GM21737 (cell line): Measurements from ENCODE around the gene PREX1.
"Not testable (repeated sequence)": the region's sequence is repeated elsewhere in the genome, so short reads cannot be mapped to it uniquely, and the experiment has no call there.

Source experiments
- ATAC-seq: cut with Tn5 transposase; IDR thresholded peaks from one replicate; pipeline ENCODE4 v1.9.1; 2021; ENCODE audit warnings: mild to moderate bottlenecking, moderate library complexity; ENCODE audit not compliant: unreplicated experiment

PREX1 gene

DNA sequence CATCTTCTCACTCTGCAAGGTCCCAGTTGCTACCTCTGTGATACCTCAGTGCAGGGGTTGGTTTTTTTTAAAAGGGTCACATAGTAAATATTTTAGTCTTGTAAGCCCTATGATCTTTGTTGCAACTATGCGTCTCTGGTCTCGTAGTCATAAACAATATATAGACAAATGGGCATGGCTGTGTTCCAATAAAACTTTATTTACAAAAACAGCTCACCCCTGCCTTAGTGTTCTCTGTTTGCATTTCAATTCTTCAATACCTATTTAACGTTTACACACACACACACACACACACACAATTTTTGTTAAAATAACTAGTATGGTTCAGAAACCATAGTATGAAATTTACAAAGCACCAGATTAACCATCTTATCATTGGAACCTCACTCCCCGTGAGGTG is 216.8 kb downstream of the PREX1 start:
- no peak for ATAC-seq

DNA sequence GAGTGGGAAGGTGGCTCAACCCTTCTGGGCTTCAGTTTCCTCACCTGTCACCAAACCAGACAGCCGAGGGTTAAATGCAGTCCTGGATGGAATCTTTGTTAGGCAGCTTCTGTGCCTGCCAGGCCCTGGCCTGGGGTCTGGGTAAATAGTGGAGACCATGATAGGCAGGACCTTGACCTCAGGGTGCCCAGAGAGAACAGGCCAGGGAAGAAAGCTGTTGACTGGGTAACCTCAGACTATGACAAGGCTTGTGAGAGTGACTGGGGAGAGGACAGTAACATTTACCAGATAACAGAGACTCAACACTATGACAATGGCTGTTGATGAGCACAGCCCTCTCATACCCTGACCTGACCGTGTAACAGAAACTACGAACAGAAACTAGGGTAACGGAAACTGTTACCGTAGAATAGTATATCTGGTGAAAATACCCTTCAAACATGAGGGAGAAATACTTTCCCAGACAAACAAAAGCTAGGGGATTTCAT is 218.3 kb downstream of the PREX1 start:
- peak; percentile 83 for ATAC-seq

DNA sequence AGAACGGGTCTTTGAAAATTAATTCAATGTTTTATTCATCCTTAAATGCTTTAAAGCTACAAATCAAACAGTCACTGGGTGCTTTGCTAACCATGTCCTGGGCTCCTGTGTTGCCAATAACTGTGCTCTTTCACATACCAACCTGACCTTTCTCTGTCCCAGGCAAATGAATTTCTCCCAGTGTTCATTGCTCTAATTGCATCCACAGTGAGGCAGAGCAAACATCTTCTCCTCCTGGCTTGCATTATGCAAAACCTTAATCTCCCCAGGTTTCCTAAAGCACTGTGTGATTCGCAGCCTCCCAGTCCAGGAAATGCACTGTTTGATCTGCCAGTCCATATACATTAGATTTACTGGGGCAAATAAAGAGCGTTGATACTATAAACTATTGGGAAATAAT is 219.0 kb downstream of the PREX1 start:
- ATAC-seq, result no peak

DNA sequence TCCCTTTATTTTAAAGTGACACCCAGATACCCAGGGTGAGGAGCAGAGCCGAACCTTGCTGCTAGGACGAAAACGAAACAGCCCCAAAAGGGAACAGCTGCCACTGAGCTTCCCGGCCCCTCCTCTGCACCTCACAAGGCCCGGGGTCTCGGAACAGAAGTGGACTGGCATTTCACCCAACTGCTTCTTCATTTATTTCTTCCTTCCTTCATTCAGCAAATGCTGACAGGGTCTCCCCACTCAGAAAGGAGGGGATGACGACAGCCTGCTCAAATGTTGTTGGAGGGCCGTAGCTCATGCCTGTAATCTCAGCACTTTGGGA is 220.3 kb downstream of the PREX1 start:
- no peak for ATAC-seq

DNA sequence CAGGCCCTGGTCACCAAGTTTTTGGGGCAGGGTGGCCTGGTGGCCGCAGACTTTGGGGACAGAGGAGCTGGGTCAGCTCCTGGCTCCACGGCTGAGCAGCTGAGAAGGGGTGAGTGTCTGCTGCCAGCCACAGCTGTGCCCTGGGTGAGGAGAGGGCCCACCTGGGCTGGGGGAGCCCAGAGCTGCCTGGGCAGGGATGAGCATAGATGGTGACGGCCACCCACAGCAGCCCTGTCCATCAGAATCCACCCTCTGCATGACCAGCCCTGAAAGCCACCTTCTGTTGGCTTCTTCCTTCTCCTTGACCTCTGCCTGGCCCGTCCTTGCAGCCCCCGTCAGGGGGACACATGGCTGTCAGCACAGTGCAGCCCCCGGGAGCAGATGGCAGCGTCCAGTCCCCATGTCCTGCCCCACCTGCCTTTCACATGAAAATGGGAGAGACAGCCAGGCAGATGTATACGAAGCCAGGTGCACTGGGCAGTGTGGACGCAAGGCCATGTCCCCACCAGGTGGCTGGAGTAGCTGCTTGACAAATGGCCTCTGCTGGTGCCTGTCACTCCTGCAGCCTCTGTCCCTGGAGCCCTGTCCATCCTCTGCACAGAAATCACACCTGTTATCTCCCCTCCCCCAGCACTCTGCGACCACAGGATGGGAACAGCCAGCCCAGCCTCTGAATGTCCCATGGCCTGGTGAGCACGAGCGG is 220.8 kb downstream of the PREX1 start:
- no peak for ATAC-seq

DNA sequence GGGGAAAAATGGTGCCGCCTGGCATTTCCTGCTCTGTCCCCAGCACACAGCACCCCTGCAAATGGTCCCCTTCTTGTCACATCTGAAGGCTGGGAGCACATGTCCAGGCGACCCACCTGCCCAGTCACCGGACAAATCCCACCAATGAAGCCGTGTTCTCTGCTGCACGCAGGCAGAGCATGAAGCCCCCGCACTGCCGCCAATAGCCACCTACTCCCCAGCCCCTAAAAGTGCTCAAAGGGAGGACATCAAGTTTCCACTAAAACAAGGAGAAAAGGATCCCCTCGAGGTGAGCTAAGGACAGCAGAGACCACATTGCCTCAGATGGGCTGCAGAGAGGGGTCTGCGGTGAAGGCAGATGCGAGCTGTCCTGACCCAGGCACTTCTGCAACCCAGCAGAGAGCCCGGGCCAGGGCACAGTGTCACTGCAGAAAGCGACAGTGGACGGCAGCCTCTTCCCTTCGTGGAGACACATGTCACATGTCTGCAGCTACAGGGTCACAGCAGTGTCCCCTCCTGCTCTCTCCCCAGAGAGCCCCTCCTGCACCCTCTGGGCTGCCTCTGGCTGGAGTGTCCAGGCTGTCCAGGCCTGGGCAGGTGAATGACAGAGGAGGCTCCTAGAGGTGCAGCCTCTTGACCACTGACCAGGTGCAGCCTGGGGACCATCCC is 221.5 kb downstream of the PREX1 start:
- ATAC-seq, result no peak

DNA sequence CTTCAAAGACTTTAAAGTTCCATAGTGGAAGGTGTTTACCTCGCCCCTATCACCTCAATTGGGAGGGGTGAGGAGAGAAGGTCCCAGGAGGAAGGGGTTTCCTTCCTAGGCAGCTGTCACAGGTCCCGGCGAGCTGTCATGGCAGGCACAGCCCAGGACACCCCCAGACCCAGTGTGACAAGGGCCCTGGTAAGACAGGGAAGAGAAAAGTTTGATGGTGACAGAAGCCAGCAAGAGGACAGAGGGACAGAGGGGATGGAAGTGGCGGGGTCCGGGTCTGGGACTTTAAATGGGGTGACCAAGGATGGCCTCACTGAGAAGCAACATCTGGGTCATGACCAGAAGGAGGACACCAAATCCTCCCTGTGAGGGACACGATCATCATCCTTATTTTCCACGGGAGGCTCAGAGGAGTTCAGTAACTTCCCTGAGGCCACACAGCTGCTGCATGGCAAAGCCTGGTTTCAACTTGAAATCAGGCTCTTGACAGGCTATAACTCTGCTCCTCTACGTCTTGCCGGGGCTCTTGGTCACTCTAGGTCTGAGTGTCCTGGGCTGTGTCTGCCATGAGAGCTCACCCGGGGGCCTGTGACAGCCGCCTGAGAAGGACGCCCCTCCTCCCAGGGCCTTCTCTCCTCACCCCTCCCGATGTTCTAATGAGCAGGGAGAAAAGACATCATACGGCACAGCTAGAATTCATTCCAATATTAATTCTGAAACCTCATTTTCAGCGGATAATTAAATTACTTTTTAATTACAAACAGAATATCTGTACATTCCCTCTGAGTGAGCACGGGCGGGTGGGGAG is 222.2 kb downstream of the PREX1 start:
- ATAC-seq, result no peak

DNA sequence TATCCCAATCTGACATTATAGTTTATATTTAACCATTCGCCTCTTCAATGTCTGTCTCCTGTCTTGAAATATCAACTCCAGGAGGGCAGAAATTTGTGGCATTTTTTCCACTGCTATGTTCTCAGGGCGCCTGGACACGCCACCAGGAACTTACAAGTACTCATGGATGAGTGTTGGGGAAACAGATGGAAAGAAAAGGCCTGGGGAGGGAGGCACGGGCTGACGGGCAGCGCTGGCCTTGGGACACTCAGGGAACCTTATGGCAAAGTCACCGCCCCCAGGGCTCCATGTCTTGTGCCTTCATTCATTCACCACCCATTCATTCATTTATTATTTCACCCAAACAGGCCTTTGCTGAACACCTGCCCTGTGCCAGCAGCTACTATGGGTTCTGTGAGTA is 222.9 kb downstream of the PREX1 start:
- no peak for ATAC-seq

DNA sequence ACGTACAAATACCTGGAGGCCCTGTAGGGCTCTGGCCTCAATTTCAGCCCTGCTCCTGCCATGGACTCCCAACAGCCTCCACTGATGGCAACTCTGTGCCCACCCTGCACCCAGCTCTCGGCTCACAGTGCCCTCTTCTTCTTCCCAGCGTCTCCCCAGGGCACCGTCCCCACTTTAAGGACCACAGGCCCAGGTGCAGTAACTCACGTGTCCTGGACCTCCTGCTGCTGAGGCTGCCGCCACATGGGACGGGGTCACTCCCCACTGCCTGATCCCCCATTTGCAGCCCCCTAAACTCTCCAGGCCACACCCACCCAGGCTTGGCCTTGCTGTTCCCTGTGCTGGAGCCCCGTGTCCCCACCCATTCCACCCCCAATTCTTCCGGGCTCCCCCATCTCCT is 223.4 kb downstream of the PREX1 start:
- ATAC-seq, result no peak

DNA sequence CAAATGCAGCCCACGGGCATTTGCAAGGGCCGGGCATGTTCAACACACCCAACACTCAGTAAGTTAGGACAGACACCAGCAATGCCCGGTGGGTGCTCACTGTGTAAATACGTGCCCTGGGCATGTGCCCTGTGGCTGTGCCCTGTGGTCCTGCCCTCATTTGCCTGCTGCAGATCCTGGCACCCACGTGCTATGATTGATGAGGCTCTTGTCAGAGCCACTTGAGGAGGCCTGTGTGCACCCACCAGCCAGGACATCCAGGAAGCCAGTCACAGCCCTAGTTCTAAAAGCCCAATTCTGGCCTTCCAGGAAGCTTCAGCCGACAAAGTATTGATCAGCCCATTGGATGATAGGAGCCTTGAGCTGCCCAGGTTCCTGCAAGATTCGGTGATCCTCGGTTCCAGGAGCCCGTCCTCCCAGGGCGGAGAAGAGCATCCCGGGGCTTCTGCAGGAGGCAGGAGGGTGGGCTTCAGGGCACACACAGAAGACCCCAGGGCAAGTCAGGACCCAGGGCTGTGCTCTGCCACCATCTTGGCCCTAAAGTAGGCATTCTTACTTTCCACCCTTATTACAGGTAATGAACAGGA is 223.9 kb downstream of the PREX1 start:
- no peak for ATAC-seq

DNA sequence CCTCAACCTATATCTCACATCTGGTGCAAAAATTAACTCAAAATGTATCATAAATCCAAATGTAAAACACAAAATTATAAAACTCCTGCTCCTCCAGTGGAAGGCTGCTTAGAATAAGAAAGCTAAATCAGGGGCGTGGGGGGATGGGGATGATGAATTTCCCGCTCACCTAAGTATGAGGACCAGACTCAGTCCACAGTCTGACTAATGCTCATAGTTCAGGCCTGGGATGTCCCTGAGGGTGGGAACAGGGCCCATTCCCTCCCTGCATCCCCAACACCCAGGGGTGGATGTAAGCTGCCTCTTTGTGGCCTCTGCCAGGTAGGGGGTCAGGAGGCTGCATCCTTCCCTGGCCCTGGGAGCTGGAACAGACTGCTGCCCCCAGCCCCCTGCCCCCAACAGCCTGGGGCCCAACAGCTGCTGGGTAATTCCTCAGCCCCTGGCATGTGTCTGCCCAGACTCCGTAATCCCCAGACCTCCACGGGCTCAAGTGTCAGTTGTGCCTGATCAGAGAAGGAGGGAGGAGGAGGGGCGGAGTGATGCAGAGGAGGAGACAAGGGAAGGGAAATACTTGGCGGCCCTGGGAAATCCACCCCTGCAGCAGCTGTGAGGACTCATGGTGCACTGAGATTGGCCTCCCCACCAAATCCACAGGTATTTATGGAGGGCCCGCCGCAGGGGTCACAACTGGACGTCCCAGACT is 224.5 kb downstream of the PREX1 start:
- ATAC-seq, result no peak

DNA sequence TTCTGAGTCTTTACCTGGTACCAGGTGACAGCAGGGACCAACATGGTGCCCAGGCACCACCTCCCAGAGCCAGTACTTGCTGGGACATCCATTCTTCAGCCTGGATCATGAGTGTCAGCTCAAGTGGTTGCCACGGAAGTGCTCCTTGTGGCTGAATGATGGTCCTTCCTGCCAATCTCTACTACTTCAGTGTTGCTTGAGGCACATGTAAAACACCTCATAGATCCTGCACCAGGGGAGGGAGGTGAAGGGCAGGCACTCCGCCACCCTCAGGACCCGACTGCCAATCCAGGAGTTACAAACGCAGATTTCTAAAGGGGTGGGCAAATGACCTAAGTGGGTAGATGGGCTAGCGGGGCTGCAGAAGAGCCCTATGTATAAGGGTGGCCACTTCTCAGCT is 226.0 kb downstream of the PREX1 start:
- ATAC-seq, result no peak

DNA sequence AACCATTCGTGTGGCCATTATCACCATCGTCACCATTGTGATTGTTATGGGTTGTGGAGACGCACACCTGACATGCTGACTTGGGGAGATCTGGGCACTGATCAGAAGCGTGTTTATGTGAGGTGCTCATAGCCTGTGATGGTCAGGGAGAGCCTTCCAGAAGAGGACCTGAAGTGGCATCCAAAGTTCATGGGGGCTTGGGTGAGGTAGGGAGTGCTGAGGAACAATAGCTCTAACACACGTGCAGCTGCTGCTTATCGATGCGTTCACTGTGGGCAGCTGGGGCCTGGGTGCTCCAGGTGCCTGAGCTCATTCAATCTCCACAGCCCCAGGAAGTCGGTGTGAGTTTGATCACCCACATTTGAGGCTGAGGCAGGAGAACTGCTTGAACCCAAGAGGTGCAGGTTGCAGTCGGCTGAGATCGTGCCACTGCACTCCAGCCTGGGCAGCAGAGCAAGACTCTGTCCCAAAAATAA is 227.3 kb downstream of the PREX1 start:
- ATAC-seq, result no peak

DNA sequence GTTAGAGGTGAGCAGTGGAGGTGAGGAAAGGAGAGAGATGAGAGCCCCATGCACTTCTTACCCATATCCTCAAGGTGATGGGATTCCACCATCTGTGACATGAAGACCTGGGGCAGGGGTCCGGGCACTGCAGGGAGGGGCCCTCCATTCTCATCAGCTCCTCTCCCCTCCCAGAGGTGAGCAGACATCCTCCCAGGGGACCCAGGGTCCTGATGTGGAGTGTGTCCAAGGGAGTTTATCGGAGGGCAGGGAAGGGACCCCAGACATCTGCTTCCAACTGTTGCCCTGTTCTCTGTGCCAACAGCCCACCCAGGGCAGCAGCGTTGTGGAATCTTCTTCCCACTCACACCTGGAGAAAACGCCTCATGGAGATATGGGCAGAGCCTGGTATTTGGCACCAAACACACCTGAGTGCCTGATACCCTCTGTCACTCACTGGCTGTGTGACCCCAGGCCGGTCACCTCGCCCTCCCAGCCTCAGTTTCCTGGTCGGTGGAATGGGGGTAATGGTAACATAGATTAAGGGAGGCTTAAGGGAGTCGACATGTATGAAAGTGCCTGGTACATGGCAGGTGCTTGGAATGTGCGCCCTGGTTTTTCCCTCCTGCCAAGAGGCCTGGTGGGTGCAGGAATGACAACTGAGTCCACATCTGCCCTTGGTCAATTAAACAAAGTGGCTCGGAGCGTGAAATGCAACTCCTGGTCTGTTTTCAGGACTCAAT is 227.9 kb downstream of the PREX1 start:
- no peak for ATAC-seq

DNA sequence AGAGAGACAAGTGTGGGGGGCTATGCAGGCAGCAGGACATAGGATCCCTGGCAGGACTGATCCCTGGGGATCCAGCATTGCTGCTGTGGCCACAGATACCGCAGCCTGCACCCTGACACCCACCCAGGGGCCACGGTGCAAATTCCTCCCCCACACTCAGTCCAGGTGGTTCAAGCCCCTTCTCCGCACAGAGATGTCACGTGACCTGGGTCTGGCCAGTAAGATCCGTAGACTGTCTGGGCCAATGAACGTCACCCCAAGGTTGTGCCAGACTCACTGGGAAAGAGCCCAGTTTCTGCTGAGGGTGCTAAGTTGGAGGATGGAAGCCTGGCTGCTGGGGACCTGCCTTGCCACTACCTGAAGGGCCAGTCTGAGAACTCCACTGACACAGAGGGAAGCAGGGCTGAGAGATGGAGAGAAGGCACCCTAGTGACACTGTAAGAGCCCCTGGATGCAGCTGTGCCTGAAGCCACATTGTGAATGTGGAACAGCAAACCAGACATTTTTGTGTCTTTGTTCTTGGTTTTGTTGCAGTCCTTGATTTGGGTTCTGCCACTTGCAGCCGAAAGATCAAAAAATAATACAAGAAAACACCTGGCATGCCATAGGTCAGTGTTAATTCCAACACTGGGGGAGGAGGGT is 228.6 kb downstream of the PREX1 start:
- ATAC-seq, result no peak

DNA sequence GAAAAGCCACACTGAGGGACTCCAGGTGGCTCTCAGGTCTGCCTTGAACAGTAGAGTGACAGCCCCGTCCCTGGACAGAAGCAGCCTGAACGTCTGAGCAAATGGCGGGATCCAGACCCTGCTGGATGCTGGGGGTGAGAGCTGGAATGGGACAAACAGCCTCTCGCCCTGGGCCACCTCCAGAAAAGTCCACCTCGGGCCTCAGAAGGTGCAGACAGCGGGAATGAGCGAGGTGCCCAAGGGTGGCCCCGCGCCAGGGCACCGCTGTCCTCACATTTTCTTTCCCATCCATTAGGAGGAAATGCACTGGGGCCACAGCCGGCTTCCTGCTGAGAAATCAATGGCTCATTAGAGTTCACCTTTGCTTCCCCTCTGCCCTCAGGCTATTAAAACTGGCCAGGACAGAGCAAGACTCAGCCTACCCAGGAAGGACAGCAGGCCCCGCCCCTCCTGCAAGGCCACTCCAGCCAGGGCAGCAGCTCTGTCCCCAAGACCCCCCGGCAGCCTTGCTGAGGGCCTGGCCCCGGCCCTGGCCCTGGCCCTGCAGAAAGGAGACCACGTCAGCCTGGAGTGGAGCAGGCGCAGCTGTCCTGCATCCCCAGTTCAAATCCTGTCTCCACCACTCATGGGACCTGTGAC is 229.4 kb downstream of the PREX1 start:
- not testable (repeated sequence) for ATAC-seq

DNA sequence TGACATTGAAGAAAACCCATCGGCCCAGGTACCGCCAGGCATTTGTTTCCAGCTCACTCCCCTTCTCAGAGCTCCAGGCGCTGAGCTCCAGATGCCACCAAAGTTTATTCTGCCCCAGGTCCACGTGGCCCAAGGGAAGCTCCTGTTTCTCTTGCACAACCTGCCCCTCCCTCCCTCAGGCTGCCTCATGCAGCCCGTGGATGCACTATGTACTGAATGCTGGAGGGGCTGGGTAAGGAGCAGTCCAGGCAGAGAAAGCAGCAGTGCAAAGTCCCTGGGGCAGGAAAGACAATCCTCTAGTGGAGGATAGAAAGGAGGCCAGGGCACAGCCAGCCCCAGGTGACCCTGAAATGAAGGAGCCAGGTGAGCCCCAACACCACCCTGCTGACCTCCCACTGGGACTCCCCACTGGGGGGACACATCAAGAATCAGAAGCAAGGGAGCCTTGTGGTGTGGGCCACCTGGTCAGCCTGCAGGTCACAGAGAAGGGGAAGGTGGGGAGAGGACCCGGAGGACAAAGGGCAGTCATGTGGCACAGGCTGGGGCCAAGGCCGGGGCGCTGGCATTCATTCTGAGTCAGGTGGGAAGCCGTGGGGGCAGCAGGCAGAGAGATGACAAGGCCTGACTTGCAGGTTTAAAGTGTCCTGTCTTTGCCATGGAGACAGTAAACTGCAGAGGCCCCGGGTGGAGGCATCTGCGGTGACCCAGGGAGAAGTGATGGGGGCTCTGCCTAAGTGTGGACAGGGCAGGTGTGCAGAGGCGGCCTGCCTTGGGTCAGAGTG is 230.1 kb downstream of the PREX1 start:
- no peak for ATAC-seq

DNA sequence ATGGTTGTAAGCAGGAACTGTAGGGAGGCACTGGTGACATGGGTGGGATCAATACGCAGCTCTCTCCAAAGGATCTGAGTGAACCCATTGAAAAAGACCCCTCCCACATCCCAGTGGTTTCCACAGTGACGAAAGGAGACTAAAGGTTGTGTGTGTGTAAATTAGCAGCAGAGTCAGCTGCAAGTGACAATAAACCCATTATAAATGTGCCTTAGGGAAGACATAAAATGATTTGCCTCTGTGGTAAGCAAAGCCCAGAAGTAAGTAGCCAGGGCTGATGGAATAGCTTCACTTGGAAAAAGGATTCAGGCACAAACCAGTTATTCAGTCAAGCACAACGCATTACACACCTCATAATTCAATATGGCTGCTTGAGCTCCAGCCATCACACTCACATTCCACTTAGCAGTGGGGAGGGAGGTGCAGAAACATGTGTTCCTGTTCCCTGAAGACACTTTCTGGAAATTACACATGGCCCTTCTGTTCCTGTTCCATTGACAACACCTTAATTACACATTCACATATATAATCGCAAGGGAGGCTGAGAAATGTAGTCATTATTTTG is 231.4 kb downstream of the PREX1 start:
- ATAC-seq, result no peak
